ENCODE results near the gene PTCSC3.

GRCh38 chr14:36204461-36205073, 28.0 kb upstream of the PTCSC3 start:
- no peak for TF ChIP-seq CTCF (IDR thresholded peaks at IDR 0.05; ENCODE audit: insufficient read depth, low read length)
- TF ChIP-seq POLR2AphosphoS5 (IDR thresholded peaks at IDR 0.05; ENCODE audit: low read depth), result no peak

Measured in HL-60 (cell line).